Tibial nerve (tissue), 4 donors: ENCODE results near the gene PROM1.

Source experiments
- CTCF ChIP-seq, 5 experiments: fragments of 200-600 bp in 3 of 5; fragments of 450-650 bp in 2 of 5; sonication (generic) in 3 of 5; IDR thresholded peaks; one replicate each; pipeline ENCODE4 v1.5.1; 2016 to 2019; ENCODE audit warnings: antibody characterized with exemption in 5 of 5, mild to moderate bottlenecking in 3 of 5, moderate library complexity in 2 of 5
- EP300 ChIP-seq, 2 donors: sonication (generic); formaldehyde crosslinking; IDR thresholded peaks; one replicate each; pipeline ENCODE4 v1.6.1; 2017; ENCODE audit warnings: antibody characterized with exemption in 2 of 2, mild to moderate bottlenecking in 1 of 2
- POLR2A ChIP-seq, 2 donors: fragments of 450-650 bp; IDR thresholded peaks; one replicate each; pipeline ENCODE4 v1.6.1; 2017; ENCODE audit warnings: antibody characterized with exemption in 2 of 2, mild to moderate bottlenecking in 2 of 2, moderate library complexity in 2 of 2

- TF ChIP-seq CTCF (IDR thresholded peaks at IDR 0.05) (no peak), POLR2A (IDR thresholded peaks at IDR 0.05) (no peak), EP300 (IDR thresholded peaks at IDR 0.05) (no peak)
Measured at GRCh38 chr4:15936495-15936894, 147.3 kb downstream of the PROM1 start.
